ENCODE data around the gene INSL3. TPM values are rescaled to one million over a fixed set of nuclear protein-coding genes. Genes with fewer than 3 reads are reported as not detected.

Gene INSL3
- total and polyA plus RNA-seq, 2 of the 8 experiments (the other 6 are each of a cell fraction or from before 2014, with no cell fraction given): 0.41 to 1.5 TPM

DNA sequence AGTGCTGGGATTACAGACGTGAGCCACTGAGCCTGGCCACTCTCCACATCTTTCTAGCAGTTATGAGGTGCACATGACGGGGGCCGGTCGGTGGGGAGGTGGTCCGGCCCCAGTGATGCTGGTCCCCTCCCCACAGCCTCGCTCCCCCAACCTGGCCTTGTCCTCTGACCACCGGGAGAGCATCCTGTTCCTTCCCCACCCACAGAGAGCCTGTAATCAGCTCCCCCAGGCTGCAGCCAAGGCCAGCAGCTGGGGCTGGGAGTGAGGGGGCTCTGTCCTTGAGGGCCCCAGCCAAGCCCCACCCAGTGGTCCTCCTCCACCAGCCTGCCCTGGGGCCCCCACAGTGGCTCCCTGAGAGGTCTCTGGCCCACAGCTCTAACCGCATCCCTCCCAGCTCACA, 3.0 kb upstream of the INSL3 start (continued):
- TF ChIP-seq, protein P1, sequence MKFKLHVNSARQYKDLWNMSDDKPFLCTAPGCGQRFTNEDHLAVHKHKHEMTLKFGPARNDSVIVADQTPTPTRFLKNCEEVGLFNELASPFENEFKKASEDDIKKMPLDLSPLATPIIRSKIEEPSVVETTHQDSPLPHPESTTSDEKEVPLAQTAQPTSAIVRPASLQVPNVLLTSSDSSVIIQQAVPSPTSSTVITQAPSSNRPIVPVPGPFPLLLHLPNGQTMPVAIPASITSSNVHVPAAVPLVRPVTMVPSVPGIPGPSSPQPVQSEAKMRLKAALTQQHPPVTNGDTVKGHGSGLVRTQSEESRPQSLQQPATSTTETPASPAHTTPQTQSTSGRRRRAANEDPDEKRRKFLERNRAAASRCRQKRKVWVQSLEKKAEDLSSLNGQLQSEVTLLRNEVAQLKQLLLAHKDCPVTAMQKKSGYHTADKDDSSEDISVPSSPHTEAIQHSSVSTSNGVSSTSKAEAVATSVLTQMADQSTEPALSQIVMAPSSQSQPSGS (IDR thresholded peaks at IDR 0.05; ENCODE audit: low read length): no peak
- TF ChIP-seq BCL11A (IDR thresholded peaks at IDR 0.05; ENCODE audit: low read depth in 2 of 2, low read length in 2 of 2): no peak
- no peak for TF ChIP-seq TAF1 (IDR thresholded peaks at IDR 0.05; ENCODE audit: low read depth, low read length)
- no peak for TF ChIP-seq MAFK (IDR thresholded peaks at IDR 0.05; ENCODE audit: low read depth, low read length)
- no peak for TF ChIP-seq SP4 (IDR thresholded peaks at IDR 0.05; ENCODE audit: low read length)
- no peak for TF ChIP-seq KDM5A (IDR thresholded peaks at IDR 0.05; ENCODE audit: low read length)
- no peak for TF ChIP-seq POU5F1 (IDR thresholded peaks at IDR 0.05; ENCODE audit: low read depth, low read length)
- TF ChIP-seq ZNF274 (IDR thresholded peaks at IDR 0.05; ENCODE audit: borderline replicate concordance, extremely low read depth, low read length): no peak
- TF ChIP-seq SP1 (IDR thresholded peaks at IDR 0.05; ENCODE audit: low read depth, low read length): no peak
- TF ChIP-seq CBX8 (IDR thresholded peaks at IDR 0.05; ENCODE audit: borderline replicate concordance, low read depth, low read length): no peak

Measured in H1 (cell line).